ENCODE measurements around the gene CES3. TPM values are rescaled to one million over a fixed set of nuclear protein-coding genes. Genes with fewer than 3 reads are reported as not detected.

Gene CES3
- total RNA-seq, 1 donor from 2014 or later: 1.5 TPM

GRCh38 chr16:66952430-66953110 is 8.5 kb upstream of the CES3 start:
- TF ChIP-seq CTCF (IDR thresholded peaks at IDR 0.05; ENCODE audit: insufficient read depth, low read depth, low read length) (no peak), EZH2 (IDR thresholded peaks at IDR 0.05; ENCODE audit: insufficient read depth, low read length) (no peak)
- H3K4me3 Mint-ChIP-seq (ENCODE audit: unreplicated experiment): no peak overlapping the region
- no peak overlapping the region for H3K4me3 ChIP-seq (ENCODE audit: insufficient read depth, low read depth, low read length)
- FAIRE-seq (no peak), DNase-seq (ENCODE audit: low read depth) (no peak)
- H3K36me3 ChIP-seq (ENCODE audit: insufficient read depth, low read length): no peaks in the 10 kb centered on the region
- H4K20me1 ChIP-seq (ENCODE audit: insufficient read depth, low read length): no peaks in the 10 kb centered on the region
- no peak overlapping the region for H3K27ac ChIP-seq (ENCODE audit: low read depth, low read length)
- no peak overlapping the region for H3K27ac Mint-ChIP-seq (ENCODE audit: unreplicated experiment)
- no peak overlapping the region for H3K4me2 ChIP-seq (ENCODE audit: low read length)
- H3K4me1 Mint-ChIP-seq (ENCODE audit: low read depth, unreplicated experiment): peaks cover 4% of the 10 kb centered on the region
- H3K27me3 ChIP-seq (ENCODE audit: insufficient read depth, low read length): peaks cover 26% of the 10 kb centered on the region
- peaks cover 8% of the 10 kb centered on the region for H3K9me3 Mint-ChIP-seq (ENCODE audit: unreplicated experiment)
- peaks cover 3% of the 10 kb centered on the region for H3K36me3 Mint-ChIP-seq (ENCODE audit: low read depth, unreplicated experiment)
- H3K4me1 ChIP-seq (ENCODE audit: insufficient read depth, low read length): peaks cover 8% of the 10 kb centered on the region
- no peak overlapping the region for H3K9ac ChIP-seq (ENCODE audit: low read length)
- H3K27me3 Mint-ChIP-seq (ENCODE audit: low read depth, unreplicated experiment): peaks cover 20% of the 10 kb centered on the region
- H2AFZ ChIP-seq (ENCODE audit: low read depth, low read length): no peak overlapping the region
- no peaks in the 10 kb centered on the region for H3K9me3 ChIP-seq (ENCODE audit: insufficient read depth, low read depth, low read length)
- H3K79me2 ChIP-seq (ENCODE audit: insufficient read depth, low read length): no peaks in the 10 kb centered on the region

DNA sequence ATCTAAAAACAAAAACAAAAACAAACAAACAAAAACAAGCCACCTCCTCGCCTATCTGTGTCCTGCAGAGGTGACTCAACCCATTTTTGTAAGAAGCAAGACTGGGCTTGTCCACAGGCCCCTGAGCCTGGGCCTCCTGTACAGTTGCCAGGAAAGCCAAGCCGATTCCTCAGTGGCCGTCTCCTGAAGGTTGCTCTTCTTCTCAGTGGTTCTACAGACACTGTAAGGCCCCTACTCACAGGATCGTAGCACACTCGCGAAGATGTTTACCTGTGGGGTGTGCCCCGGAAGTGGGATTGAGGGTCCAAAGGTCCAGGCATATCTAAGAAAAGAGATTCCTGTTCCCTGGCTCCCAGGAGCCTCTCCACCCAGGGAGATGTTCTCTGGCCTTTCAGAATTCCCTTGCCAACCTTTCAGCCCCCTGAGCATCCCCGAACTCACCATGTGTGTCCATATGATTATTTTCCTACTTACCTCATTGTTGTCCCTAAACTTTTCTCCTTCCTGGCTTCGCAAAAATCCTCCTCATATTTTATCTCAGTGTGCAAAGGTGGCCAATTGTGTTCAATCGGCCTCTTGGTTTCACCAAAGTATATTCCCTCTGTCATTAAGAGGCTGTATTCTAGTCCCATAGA is 7.5 kb upstream of the CES3 start:
- no peak overlapping the region for H2AFZ ChIP-seq (ENCODE audit: low read depth, low read length)
- H4K20me1 ChIP-seq (ENCODE audit: insufficient read depth, low read length): no peaks in the 10 kb centered on the region
- TF ChIP-seq CTCF (IDR thresholded peaks at IDR 0.05; ENCODE audit: insufficient read depth, low read depth, low read length): no peak
- no peak for TF ChIP-seq EZH2 (IDR thresholded peaks at IDR 0.05; ENCODE audit: insufficient read depth, low read length)
- peaks cover under 1% of the 10 kb centered on the region for H3K4me1 ChIP-seq (ENCODE audit: insufficient read depth, low read length)
- no peaks in the 10 kb centered on the region for H3K36me3 ChIP-seq (ENCODE audit: insufficient read depth, low read length)
- Mint-ChIP-seq H3K36me3 (ENCODE audit: low read depth, unreplicated experiment) (peaks cover 3% of the 10 kb centered on the region), H3K27me3 (ENCODE audit: low read depth, unreplicated experiment) (peaks cover 20% of the 10 kb centered on the region), H3K4me1 (ENCODE audit: low read depth, unreplicated experiment) (peaks cover 4% of the 10 kb centered on the region), H3K27ac (ENCODE audit: unreplicated experiment) (peak overlapping the region; percentile 4), H3K4me3 (ENCODE audit: unreplicated experiment) (no peak overlapping the region), H3K9me3 (ENCODE audit: unreplicated experiment) (peaks cover 8% of the 10 kb centered on the region)
- H3K4me2 ChIP-seq (ENCODE audit: low read length): no peak overlapping the region
- H3K4me3 ChIP-seq (ENCODE audit: insufficient read depth, low read depth, low read length): no peak overlapping the region
- H3K9ac ChIP-seq (ENCODE audit: low read length): no peak overlapping the region
- DNase-seq (ENCODE audit: low read depth): no peak
- peaks cover 25% of the 10 kb centered on the region for H3K27me3 ChIP-seq (ENCODE audit: insufficient read depth, low read length)
- H3K9me3 ChIP-seq (ENCODE audit: insufficient read depth, low read depth, low read length): no peaks in the 10 kb centered on the region
- FAIRE-seq: no peak
- no peak overlapping the region for H3K27ac ChIP-seq (ENCODE audit: low read depth, low read length)
- H3K79me2 ChIP-seq (ENCODE audit: insufficient read depth, low read length): no peaks in the 10 kb centered on the region
